ENCODE results near the gene RHOC.

Gene RHOC

DNA sequence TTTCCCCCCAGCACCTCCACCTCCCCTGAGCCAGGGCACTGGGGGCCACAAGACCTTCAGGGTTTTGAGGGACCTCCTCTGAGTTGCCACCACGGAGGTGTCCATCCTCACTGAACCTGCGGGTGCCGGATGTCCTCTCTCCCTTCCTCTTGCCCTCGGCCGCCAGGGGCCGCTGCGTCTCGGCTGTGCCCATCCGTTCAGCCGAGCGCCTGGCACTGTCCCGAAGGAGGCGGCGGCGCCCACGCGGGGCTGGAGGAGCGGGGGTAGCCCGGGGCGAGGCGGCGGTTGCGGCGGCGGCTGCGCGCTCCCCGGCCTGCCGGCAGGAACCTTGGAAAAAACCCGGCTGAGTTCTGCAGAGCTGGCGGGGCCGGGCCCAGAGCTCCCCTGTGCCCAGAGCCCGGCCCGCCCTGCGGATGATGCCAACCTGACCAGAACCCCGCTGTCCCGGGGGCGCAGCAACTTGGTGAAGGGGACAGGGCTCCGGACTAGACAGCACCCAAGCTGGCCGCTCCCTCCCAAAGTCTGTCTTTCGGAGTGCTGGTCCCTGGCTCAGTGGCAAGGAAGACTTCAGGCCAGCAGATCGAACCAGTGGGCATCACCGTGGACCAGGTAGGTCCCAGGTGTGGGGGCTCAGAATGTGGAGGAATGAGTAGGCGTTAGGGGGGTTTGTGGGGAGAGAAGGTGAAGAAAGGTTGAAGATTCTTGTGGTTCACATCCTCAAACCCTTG lies 11.9 kb upstream of the RHOC start:
- in situ Hi-C loops (cut with HindIII; ENCODE audit: low sequenced_read_pairs), result loop anchor here (5.0 to 10.0 kb wide), 5 partner anchors 56 to 313 kb away; partner anchors contain the start of genes CAPZA1 and ST7L

DNA sequence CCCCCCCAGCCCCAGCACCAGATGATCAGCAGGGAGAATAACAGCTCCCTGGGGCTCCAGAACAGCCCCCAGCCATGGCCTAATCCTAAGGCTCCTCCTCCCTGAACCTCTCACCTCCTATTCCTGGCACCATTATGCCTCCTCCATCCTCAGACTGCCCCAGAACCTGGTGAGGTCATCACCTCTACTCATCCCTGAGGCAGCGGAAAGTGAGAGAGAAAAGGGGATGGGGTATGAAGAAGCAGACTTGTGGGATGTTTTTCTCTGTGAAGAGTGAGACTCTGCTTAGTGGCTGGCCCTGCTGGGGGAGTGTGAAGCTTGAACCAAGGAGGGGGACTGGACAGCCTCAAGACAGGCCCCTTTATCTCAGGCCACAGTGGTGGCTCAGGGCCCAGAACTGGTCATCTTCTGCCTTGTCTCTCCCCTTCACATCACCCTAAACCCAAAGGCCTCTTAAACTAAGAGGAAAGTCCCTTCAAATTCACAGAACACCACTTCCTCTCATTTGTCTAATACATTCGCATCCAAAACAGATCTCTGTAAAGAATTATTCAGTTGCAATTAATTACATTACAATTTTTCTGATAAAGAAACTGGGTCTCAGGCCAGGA lies 10.4 kb upstream of the RHOC start:
- in situ Hi-C loops (cut with HindIII; ENCODE audit: low sequenced_read_pairs), result loop anchor here (5.0 to 10.0 kb wide), 5 partner anchors 57 to 315 kb away; partner anchors contain the start of genes CAPZA1 and ST7L

DNA sequence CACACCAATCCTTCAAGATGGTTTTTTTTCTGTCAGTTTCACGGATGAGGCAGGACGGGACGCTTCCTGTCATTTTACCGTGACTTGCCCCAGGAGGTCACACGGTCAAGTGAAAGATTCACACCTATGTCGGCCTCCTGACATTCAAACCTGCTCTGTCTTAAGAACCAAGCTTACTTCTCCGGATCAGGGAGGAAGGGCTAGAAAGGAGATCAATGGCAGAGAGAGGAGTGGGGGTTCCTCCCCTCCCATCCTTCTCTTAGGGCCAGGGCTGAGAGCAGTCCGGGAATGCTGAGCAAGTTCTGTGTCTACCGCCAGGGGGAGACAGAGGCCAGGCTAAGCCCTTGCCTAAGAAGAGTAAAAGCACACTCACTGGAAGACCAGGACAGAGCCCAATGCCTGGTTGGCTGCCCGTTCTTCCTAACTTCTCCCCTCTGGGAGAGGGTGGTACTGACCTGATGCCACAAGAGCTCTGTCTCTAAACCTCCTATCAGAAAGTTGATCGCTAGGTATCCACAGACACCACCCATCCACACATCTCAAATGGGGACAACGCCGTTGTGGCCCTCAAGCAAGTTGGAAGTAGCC lies 9.3 kb upstream of the RHOC start:
- in situ Hi-C loops (cut with HindIII; ENCODE audit: low sequenced_read_pairs), result loop anchor here (5.0 to 10.0 kb wide), 5 partner anchors 59 to 316 kb away; partner anchors contain the start of genes CAPZA1 and ST7L

DNA sequence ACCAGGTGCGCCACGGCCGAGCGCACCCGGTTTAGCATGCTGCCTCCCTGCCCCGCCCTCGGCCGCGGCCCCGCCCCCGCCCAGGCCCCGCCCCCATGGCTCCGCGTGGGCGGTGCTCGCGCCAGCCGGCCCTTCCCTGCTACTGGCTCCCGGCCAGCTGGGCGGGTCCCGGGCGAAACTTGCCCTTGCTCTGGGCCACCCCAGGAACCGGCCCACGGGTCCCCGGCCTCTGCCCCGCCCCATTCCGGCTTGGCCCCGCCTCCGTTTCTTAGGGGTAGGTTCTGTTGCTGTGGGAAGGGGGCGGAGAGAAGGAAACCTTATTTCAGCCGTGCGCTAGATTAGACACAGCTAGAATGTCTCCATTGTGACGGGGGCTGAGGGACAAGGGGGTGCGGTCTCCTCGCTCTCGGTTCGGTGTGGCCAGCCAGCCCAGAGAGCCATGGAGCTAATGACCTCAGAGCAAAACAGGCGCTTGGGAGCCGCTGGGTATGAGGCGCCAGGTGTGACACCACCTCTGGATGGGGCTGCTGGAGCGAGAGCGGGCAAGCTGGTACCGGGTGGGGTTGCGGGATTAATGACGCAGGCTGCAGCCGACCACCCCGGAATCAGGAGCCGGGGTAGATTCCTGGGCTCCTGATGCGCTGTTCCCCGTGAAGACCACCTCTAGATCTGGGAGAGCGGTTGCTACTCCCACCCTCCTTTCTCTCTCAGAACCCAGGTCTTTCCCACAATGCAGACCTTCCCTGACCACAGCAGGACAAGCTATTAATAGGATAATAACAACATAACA lies 8.5 kb upstream of the RHOC start, which contains the start of gene PPM1J:
TSS of gene PPM1J (minus strand) at position 69 of the 790 bp plus-strand sequence. CDS start at position 38, 31 bp downstream.
- in situ Hi-C loops (cut with HindIII; ENCODE audit: low sequenced_read_pairs), result loop anchor here (5.0 to 10.0 kb wide), 5 partner anchors 59 to 317 kb away; partner anchors contain the start of genes CAPZA1 and ST7L

DNA sequence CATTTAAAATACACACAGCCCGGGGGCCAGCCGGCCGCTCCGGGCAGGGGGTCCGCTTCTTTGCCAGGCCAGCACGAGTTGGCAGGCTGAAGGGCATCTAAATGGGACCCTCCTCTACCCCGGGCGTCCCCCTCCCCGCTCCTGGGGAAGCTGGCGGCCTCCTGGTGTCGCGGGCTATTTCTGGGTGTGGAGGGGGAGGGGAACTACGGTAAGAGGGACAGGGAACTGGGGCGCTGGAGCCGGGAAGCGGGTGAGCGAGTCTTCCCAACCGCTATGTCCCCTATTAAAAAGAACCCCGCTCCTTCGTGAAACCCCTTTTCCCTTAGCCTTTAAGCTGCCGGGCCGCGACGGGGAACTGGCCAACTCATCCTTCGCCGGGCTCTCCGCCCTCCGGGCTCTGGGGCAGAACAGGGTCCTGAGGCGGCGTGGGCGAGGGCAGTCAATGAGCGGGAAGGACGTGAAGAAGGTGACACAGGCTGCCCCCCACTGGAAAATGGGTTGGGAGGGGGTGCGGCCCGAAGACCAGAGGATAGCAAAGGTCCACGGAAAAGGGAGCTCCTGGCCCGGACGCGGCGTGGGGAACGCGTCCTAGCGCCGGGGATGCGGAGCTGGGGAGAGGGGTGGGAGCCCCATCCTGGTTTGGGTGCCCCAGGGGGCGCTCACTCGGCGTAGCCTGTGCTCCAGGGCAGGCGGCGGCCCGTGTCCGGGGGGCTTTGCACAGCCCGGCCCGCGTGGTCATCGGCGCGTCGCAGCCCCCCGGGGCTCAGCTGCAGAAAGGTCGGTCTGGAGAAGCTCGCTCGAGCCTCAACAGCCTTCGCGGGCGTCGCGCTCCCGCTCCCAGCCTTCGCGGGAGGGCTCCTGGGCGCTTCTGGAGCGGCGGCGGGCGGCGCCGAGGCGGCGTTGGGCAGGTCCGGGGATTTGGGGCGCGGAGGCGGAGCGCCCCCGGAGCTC lies 7.7 kb upstream of the RHOC start:
- in situ Hi-C loops (cut with HindIII; ENCODE audit: low sequenced_read_pairs), result loop anchor here (5.0 to 10.0 kb wide), 5 partner anchors 60 to 318 kb away; partner anchors contain the start of genes CAPZA1 and ST7L

DNA sequence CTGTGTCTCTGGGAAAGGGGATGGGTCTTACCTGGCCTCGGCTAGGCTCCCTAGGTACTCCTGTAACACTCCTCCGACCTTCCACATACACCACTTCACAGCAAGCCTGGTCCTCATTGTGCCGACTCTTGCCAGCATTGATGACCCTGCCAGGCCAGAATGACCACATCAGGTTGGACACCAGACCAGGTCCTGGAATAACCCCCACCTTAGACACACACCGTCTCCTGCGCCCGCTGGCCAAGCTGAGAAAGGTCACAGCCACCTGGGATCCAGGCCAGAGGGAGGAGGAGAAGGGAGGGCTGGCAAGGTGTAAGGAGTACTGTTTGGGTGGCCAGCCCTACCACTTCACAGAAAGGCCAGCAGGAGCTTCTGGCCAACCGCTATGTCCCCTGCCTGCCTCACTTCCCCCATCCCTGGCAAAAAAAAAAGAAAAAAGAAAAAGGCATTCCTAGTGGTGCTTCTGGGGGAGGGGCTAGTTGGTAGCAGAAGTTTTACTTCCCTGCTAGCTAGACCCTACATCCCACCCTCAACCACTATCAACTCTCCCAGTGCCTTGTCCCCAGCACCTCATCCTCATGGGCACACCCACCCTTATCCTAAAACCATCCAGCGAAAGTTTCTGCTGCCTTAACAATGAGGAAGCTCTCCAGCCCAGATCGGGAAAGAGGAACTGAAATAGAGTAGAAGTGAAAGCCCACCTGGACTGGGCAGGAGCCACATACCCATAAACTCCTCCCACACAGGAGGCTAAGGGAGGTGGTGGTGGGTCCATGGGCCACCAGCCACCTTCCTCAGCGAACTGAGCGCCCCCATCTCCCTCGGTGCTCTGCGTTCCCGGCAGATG lies 6.8 kb upstream of the RHOC start:
- in situ Hi-C loops (cut with HindIII; ENCODE audit: low sequenced_read_pairs), result loop anchor here (10.0 kb wide), 1 partner anchor 61 kb away; no protein-coding TSS in a partner anchor

DNA sequence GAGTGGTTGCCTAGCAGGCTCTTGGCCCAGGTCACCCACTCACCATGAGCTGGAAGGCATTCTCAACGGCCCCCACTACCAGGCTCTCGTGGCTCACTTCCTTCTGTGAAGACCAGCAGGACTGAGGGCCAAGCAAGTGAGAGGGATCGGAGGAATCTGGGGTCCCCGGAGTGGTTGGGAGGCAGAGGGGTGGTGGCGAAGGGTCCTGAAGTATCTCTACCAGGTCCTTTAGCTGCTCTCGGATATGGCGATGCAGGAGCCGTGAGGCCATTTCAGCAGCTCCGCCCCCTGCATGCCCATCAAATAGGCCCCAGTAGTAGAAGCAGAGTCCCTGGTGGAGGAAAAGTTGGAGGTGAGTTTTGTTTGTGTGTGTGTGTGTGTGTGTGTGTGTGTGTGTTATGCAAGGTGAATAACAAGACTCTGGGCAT lies 5.8 kb upstream of the RHOC start:
- in situ Hi-C loops (cut with HindIII; ENCODE audit: low sequenced_read_pairs), result loop anchor here (10.0 kb wide), 1 partner anchor 62 kb away; no protein-coding TSS in a partner anchor

DNA sequence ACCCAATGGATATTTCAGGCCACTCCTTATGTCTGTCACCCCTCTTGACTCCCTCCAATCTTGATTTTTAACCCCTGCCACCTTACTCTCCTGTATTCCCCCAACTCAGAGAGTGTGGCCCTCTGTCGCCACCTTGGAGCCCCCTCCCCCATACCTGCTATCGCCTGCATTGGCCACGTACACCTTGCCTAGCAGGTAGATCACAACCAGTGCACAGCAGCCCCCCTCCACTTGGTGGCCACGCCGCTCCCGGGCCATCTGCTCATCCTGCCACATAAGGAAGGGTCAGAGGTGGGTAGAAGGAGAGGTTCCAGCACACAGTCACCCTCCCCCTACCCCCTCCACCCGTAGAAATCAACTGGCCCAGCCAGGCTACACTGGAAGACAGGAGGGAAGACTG lies 5.3 kb upstream of the RHOC start:
- in situ Hi-C loops (cut with HindIII; ENCODE audit: low sequenced_read_pairs), result loop anchor here (10.0 kb wide), 1 partner anchor 63 kb away; no protein-coding TSS in a partner anchor

DNA sequence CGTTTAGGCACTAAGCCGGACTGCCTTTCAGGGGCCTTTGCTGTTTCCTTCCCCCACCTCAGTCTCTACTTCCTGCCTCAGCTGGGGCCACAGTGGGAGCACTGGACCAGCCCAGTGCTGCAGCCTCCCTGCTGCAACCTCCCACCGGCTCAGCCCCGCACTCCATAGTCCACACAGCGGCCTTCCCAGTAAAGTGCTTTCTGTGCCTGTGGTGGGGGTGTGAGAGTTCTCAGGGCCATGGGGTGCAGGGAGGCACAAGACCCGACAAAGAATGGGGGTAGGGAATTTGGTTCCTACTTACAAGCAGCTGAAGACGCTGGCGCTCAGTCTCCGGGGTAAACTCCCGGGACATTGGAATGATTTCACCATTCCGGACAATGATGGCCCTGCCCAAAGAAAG lies 4.7 kb upstream of the RHOC start:
- in situ Hi-C loops (cut with HindIII; ENCODE audit: low sequenced_read_pairs), result loop anchor here (10.0 kb wide), 1 partner anchor 63 kb away; no protein-coding TSS in a partner anchor

DNA sequence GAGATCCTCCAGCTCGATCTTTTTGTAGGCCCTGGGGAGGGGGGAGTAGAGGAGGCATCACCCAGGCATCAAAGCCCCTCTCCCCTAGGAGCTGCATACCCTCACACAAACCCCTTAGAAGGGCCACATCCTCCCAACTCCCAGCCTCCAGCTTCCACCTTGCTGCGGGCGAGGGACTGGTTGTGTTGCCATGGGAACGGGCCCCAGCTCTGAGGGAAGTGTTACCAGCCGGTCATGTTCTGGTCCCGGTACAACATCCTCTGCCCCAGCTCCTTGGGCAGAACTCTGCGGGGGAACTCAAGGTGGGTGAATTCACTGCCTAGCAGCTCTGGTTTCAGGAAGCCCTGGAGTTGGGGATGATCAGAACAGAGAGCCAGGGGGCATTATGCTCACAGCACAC lies 4.1 kb upstream of the RHOC start:
- in situ Hi-C loops (cut with HindIII; ENCODE audit: low sequenced_read_pairs), result loop anchor here (10.0 kb wide), 1 partner anchor 64 kb away; no protein-coding TSS in a partner anchor

DNA sequence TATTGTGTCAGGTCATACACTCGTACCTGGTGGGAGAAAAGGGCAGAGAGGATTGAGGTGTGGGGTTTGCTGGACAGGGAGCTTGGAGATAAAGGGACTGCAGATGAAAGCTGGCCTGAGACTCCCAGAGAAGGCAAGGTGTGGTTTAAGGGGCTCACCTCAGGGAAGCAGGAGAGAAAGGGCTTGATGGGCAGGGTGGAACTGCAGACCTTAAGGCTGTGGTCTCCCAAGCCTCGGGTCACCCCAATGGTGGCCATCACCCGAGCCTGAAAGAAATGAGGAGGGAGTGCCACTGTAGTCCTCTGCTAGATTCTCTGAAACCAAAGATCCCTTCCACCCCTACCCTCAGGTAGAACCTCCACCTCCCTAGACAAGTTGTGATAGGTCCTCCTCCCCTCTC lies 3.7 kb upstream of the RHOC start:
- in situ Hi-C loops (cut with HindIII; ENCODE audit: low sequenced_read_pairs), result loop anchor here (10.0 kb wide), 1 partner anchor 64 kb away; no protein-coding TSS in a partner anchor

DNA sequence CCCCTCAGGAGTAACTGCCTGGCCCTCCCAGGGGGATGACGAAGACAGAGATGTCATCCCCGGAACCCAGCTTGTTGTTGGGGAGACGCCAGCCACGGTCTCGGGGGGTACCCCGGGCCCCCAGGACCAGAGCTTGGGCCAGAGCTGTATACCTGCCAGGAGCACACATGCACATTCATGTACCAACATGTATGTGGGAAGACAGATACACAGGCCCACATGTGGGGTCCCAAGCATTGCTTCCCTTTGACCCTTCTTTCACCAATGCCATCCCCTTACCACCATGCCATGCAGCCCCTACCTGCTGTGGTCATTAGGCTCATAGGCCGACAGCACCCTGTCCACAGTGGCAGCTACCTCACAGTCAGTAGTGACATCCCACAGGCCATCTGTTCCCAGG lies 3.2 kb upstream of the RHOC start:
- in situ Hi-C loops (cut with HindIII; ENCODE audit: low sequenced_read_pairs), result loop anchor here (10.0 kb wide), 1 partner anchor 65 kb away; no protein-coding TSS in a partner anchor

DNA sequence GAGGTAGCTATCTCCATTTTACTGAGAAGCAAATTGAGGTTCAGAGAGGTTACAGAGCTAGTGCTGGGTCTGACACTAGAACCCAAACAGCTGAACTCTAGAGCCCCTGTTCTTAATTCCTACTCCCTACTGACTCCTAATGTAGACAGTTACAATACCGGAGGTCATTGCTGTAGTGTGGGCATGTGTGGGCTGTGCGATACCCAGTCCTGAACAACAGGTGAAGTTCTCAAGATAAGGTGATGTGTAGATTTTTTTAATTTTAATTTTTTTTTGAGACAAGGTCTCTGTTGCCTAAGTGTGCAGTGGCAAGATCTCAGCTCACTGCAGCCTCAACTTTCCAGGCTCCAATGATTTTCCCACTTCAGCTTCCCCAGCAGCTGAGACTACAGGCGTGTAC lies 1.6 kb upstream of the RHOC start:
- in situ Hi-C loops (cut with HindIII; ENCODE audit: low sequenced_read_pairs), result no loop called here

DNA sequence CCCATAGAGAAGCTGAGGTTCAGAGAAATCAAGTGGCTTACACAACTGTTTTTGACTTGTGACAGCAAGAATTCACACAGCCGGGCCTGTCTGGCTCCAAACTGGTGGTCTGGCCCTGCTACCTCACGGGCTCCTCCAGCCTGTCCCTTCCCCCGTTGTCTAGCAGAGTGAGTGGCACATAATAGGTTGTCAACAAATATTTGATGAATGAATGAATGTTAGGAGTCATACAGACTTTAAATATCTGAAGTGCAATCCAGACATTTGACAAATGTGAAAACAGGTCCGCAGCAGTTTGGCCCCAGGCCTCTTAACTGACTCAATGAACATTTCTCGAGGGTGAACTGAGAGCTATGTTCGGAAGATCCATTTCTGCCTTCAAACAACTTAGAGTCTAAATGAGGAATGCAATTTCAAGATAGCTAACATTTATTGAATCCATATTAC lies 1.1 kb upstream of the RHOC start:
- in situ Hi-C loops (cut with HindIII; ENCODE audit: low sequenced_read_pairs), result no loop called here

DNA sequence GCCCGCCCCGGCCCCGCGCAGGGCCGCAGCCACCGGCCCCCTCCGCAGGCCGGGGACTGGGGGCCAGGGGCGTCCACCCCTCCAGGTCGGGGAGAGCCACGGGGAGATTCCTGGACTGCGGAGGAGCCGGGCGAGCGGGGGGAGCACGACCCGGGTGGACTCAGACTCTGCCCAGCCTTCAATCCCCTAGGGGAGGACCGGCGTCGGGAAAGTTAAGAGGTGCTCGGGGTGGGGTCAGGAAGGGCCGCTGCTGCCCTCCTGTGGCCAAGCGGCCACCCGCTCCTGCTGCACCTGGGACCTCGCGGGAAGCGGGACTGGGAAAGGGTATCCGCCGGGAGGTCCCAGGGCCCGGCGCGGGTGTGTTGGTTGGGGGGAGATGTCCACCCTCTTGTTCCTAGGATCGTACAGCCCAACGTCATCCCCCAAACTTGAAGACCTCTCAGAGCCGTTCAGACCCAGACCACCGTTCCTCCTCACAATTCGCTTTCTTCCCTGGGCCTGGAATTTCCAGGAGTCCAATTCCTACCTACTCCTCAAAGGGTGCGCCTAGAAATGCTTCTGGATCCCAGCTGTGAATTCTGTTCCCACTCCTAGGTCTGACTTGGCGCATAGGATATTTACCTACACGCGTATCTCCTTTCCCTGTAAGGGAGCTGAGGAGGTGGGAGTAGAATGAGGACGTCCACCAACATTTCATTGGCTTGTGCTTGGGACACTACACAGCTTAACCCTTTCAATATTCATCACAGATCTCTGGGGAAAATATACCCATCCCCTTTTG lies 484 bp upstream of the RHOC start:
- in situ Hi-C loops (cut with HindIII; ENCODE audit: low sequenced_read_pairs), result no loop called here

DNA sequence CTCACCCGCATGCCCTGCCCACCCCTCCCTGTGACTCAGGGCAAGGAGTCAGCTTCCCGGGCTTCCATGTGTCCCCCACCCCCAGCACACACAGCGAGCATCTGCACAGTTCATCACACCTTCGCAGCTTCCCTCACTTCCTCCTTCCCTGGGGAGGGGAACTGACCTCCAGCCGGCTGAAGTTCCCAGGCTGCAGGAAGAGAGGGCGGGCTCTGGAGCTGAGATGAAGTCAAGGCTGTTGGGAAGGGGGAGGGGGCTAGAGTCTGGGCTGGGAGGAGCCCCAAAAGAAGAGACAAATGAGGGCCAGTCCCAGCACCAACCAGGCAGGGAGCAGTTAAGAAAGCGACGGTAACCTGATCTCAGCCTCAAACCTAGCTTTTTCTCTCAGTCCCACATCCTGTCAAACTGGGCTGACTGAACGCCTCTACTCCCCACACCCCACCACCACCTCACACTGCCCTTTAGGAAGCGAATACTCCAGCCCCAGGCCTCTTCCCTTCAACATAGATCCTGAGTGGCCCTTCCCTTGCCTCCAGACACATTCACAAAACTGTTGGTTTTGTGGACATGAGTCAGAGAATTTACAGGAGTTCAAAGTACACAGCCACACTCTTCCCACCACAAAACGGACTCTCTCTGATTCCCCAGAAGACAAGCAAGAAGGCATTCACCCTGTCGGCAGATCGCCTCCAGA lies 1.8 kb downstream of the RHOC start:
- in situ Hi-C loops (cut with HindIII; ENCODE audit: low sequenced_read_pairs), result no loop called here

DNA sequence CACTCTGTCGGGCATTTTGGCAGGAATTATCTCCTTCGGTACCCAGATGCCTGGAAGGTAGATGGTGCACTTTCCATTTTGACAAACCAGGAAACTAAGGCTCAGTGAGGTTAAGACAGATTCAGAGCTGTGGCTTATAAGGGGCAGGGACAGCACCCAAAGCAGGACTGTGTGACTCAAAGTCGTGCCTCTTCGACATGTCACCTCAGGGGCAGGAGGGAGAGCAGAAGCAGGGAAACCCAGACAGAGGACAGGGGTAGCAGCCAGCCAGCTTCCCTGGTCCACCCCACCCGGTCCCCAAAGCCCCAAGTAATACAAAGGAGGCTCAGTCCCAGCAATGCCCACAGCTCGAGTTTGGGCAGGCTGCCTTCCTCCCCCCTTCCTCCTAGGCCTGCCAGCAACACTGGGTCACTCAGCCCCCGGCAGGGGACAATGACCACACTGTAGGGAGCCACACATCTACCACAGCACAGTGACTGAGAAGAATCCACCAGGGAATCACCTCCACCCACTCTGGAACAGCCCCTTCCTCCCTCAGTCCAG lies 2.5 kb downstream of the RHOC start:
- in situ Hi-C loops (cut with HindIII; ENCODE audit: low sequenced_read_pairs), result no loop called here
